ENCODE measurements around the gene FMO4. TPM values are rescaled to one million over a fixed set of nuclear protein-coding genes. Genes with fewer than 3 reads are reported as not detected.
"Not testable (repeated sequence)": the region's sequence is repeated elsewhere in the genome, so short reads cannot be mapped to it uniquely, and the experiment has no call there.

FMO4 gene
- total RNA-seq, 1 donor from 2014 or later: 3.4 TPM

DNA sequence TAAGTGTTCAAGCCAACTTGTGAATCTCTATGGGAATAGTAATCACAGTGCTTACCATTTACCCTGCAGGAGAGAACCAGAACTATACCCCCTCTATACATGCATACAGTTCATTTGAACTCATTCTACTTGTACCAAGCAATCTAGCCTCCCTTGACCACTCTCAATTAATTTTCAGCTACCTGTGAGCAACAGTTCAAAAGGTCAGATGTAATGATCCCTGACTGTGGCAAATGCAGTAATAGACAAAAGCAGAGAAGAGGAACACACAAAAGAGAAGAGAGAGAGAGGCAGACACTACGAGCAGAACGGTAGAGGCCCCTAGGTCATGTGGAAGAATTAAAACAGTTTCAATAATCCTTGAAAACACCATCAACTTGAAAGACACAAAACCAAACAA, 52.8 kb downstream of the FMO4 start:
- peaks cover 14% of the 10 kb centered on the region for H3K9me3 Mint-ChIP-seq
- ATAC-seq (ENCODE audit: low read depth) (no peak), DNase-seq (no peak)
- H3K27me3 Mint-ChIP-seq: peaks cover 16% of the 10 kb centered on the region
- POLR2A ChIA-PET: no interaction called here
- H3K27ac Mint-ChIP-seq: no peak overlapping the region
- no peak overlapping the region for H3K4me3 Mint-ChIP-seq
- CTCF ChIA-PET: no interaction called here
- no peaks in the 10 kb centered on the region for H3K36me3 Mint-ChIP-seq (ENCODE audit: low read depth)
- TF ChIP-seq, protein P1, sequence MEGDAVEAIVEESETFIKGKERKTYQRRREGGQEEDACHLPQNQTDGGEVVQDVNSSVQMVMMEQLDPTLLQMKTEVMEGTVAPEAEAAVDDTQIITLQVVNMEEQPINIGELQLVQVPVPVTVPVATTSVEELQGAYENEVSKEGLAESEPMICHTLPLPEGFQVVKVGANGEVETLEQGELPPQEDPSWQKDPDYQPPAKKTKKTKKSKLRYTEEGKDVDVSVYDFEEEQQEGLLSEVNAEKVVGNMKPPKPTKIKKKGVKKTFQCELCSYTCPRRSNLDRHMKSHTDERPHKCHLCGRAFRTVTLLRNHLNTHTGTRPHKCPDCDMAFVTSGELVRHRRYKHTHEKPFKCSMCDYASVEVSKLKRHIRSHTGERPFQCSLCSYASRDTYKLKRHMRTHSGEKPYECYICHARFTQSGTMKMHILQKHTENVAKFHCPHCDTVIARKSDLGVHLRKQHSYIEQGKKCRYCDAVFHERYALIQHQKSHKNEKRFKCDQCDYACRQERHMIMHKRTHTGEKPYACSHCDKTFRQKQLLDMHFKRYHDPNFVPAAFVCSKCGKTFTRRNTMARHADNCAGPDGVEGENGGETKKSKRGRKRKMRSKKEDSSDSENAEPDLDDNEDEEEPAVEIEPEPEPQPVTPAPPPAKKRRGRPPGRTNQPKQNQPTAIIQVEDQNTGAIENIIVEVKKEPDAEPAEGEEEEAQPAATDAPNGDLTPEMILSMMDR (IDR thresholded peaks at IDR 0.05): no peak
- intact Hi-C loops (cut with micrococcal nuclease): no loop called here
- H3K4me1 Mint-ChIP-seq: no peaks in the 10 kb centered on the region

DNA sequence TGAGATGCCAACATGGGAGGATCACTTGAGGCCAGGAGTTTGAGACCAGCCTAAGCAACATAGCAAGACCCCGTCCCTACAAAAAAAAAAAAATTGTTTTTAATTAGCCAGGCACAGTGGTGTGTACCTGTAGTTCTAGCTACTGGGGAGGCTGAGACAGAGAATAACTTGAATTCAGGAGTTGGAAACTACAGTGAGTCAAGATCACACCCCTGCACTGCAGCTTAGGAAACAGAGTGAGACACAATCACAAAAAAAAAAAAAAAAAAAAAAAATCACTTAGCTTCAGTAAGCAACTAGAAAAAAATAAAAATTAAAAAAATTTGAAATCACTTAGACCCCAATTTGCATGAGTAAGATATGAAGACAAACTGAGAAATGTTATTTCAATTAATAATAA, 53.5 kb downstream of the FMO4 start:
- H3K4me1 Mint-ChIP-seq: no peaks in the 10 kb centered on the region
- DNase-seq: no peak
- H3K9me3 Mint-ChIP-seq: peaks cover 11% of the 10 kb centered on the region
- ATAC-seq (ENCODE audit: low read depth): no peak
- intact Hi-C loops (cut with micrococcal nuclease): no loop called here
- no peaks in the 10 kb centered on the region for H3K36me3 Mint-ChIP-seq (ENCODE audit: low read depth)
- CTCF ChIA-PET: no interaction called here
- no peak overlapping the region for H3K27ac Mint-ChIP-seq
- peaks cover 16% of the 10 kb centered on the region for H3K27me3 Mint-ChIP-seq
- TF ChIP-seq, protein P1 (IDR thresholded peaks at IDR 0.05): no peak
- H3K4me3 Mint-ChIP-seq: no peak overlapping the region
- POLR2A ChIA-PET: interaction anchor here (0.7 kb wide), 1 partner anchor 589 kb away, joined by 3 read pairs; no protein-coding TSS in a partner anchor

DNA sequence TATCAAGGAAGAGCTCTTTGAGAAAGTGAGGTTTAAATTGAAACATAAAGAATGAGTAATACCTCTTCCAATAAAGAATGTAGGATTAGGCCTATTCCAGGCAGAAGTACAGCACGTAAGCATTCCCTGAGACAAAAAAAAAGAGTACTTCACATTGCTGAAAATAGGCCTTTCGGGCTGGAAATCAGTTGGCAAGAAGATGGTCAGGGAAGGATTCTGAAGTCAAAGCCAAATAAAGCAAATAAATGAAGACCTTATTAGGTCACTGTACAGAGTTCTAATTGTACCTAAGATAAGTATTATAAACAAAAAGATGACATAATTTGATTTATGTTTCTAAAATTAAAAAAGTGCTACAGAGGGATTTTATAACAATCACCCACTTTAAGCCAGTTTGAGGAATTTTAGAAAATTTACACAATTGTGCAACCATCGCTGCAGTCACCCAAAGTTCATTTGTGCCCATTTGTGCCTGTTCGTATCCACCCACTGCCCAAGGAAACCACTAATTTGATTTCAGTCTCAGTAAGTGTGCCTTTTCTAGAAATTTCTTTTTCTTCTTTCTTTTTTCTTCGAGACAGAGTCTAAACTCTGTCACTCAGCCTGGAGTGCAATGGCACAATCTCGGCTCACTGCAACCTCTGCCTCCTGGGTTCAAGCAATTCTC, 58.6 kb downstream of the FMO4 start:
- no peak for ATAC-seq (ENCODE audit: low read depth)
- intact Hi-C loops (cut with micrococcal nuclease): no loop called here
- H3K27me3 Mint-ChIP-seq: peaks cover 7% of the 10 kb centered on the region
- H3K9me3 Mint-ChIP-seq: peaks cover 6% of the 10 kb centered on the region
- TF ChIP-seq, protein P1 (IDR thresholded peaks at IDR 0.05): no peak
- ChIA-PET POLR2A (no interaction called here), CTCF (no interaction called here)
- no peak overlapping the region for H3K27ac Mint-ChIP-seq
- no peaks in the 10 kb centered on the region for H3K4me1 Mint-ChIP-seq
- DNase-seq: no peak
- no peak overlapping the region for H3K4me3 Mint-ChIP-seq
- H3K36me3 Mint-ChIP-seq (ENCODE audit: low read depth): no peaks in the 10 kb centered on the region

DNA sequence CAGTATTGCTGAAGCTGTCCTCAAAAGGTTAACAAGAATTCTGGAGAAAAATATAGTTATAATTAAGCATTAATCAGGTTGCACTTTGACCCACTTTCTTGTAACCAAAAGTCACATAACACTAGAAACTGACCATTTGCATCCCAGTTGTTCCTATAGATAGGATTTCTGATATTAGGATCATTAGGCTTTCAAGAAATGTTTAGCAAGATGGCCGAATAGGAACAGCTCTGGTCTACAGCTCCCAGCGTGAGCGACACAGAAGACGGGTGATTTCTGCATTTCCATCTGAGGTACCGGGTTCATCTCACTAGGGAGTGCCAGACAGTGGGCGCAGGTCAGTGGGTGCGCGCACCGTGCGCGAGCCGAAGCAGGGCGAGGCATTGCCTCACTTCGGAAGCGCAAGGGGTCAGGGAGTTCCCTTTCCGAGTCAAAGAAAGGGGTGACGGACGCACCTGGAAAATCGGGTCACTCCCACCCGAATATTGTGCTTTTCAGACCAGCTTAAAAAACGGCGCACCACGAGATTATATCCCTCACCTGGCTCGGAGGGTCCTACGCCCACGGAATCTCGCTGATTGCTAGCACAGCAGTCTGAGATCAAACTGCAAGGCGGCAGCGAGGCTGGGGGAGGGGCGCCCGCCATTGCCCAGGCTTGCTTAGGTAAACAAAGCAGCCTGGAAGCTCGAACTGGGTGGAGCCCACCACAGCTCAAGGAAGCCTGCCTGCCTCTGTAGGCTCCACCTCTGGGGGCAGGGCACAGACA, 59.6 kb downstream of the FMO4 start:
- H3K9me3 Mint-ChIP-seq; H3K27me3 Mint-ChIP-seq; H3K4me1 Mint-ChIP-seq; ATAC-seq (ENCODE audit: low read depth); DNase-seq; H3K27ac Mint-ChIP-seq; intact Hi-C loops (cut with micrococcal nuclease); CTCF ChIA-PET; POLR2A ChIA-PET; H3K36me3 Mint-ChIP-seq (ENCODE audit: low read depth); H3K4me3 Mint-ChIP-seq: not testable (repeated sequence)

DNA sequence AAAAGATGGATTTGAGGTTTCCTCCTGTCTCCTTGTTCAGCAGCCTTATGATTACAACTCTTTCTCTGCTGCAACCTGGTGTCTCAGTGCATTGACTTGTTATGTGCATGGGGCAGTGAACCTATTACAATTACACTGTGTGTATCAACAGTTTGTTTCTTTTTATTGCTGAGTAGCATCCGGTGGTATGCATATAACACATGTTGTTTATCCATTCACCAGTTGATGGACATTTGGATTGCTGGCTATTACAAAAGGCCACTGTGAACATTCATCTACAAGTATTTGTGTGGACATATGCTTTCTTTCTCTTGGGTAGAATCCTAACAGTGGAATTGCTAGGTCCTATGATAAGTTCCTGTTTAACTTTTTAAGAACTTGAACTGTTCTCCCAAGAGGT, 65.9 kb downstream of the FMO4 start:
- Mint-ChIP-seq H3K4me1 (no peaks in the 10 kb centered on the region), H3K27me3 (peaks cover 5% of the 10 kb centered on the region), H3K27ac (no peak overlapping the region), H3K9me3 (peaks cover 7% of the 10 kb centered on the region), H3K36me3 (ENCODE audit: low read depth) (no peaks in the 10 kb centered on the region), H3K4me3 (no peak overlapping the region)
- intact Hi-C loops (cut with micrococcal nuclease): no loop called here
- DNase-seq (no peak), ATAC-seq (ENCODE audit: low read depth) (no peak)
- ChIA-PET CTCF (no interaction called here), POLR2A (no interaction called here)
- TF ChIP-seq, protein P1 (IDR thresholded peaks at IDR 0.05): no peak

Measured in activated B cell treated with CpG ODN at 0.5 μM for 24 hours (primary cell).